MCF 10A (cell line): ENCODE data around the gene VPS26B. TPM values are rescaled to one million over a fixed set of nuclear protein-coding genes. Genes with fewer than 3 reads are reported as not detected.

Source experiments
- BruUV-seq: library from RNA; stranded (reverse); fragments of 400-500 nt; replicated peaks from 2 replicates; lab custom pipeline; 2021; lab: Mats Ljungman, UMichigan
- CTCF ChIA-PET: fragments of 300-600 bp; sonication (Branson Sonifier 250); formaldehyde crosslinking; extraction: SDS; loops from one replicate; lab custom pipeline; 2021; ENCODE audit warnings: antibody characterized with exemption, inconsistent platforms; lab: Yijun Ruan, JAX
- POLR2A ChIA-PET: fragments of 300-600, 350-650 bp; sonication (Branson Sonifier 250); formaldehyde crosslinking; extraction: SDS; loops from one replicate; lab custom pipeline; 2020; ENCODE audit warnings: antibody characterized with exemption, inconsistent platforms; lab: Yijun Ruan, JAX
- DNase-seq: peaks from one replicate; pipeline ENCODE4 v3.0.0-alpha.2; 2018; ENCODE audit not compliant: unreplicated experiment
- H3K27ac Mint-ChIP-seq: one replicate; pipeline ENCODE4 v1.8.0; 2022; ENCODE audit warnings: mild to moderate bottlenecking, low read depth, mixed read lengths; ENCODE audit not compliant: unreplicated experiment
- H3K27me3 Mint-ChIP-seq: one replicate; pipeline ENCODE4 v1.8.0; 2022; ENCODE audit warnings: mixed read lengths; ENCODE audit not compliant: insufficient read depth, unreplicated experiment
- H3K36me3 Mint-ChIP-seq: one replicate; pipeline ENCODE4 v1.8.0; 2022; ENCODE audit warnings: mild to moderate bottlenecking, moderate library complexity, mixed read lengths; ENCODE audit not compliant: insufficient read depth, unreplicated experiment
- H3K4me1 Mint-ChIP-seq: one replicate; pipeline ENCODE4 v1.8.0; 2022; ENCODE audit warnings: mixed read lengths; ENCODE audit not compliant: insufficient read depth, unreplicated experiment
- H3K4me3 Mint-ChIP-seq: one replicate; pipeline ENCODE4 v1.8.0; 2022; ENCODE audit warnings: mild to moderate bottlenecking, moderate library complexity, mixed read lengths; ENCODE audit not compliant: unreplicated experiment
- H3K9me3 Mint-ChIP-seq: one replicate; pipeline ENCODE4 v1.8.0; 2022; ENCODE audit warnings: mixed read lengths; ENCODE audit not compliant: unreplicated experiment
- CTCF ChIP-seq: fragments of 200-600 bp; IDR thresholded peaks from one replicate; pipeline ENCODE4 v1.8.0; 2022; ENCODE audit warnings: antibody characterized with exemption, mild to moderate bottlenecking; ENCODE audit not compliant: unreplicated experiment
- intact Hi-C: fragments of 100-400 bp; cut with micrococcal nuclease; formaldehyde crosslinking; loops from 2 replicates; pipeline ENCODE4 v1.14.1; 2022
- total RNA-seq: library from RNA; stranded (reverse); gene quantifications from 2 replicates; pipeline ENCODE4 v1.2.3, GENCODE V29; 2022

Gene VPS26B
- total RNA-seq, 1 experiment from 2014 or later, result 45.2 TPM

- no peak for DNase-seq
- peaks cover 7% of the 10 kb centered on the region for H3K4me1 Mint-ChIP-seq
- H3K27ac Mint-ChIP-seq, result no peak overlapping the region
- no peaks in the 10 kb centered on the region for H3K36me3 Mint-ChIP-seq
- peaks cover 22% of the 10 kb centered on the region for H3K27me3 Mint-ChIP-seq
- CTCF ChIA-PET, result interaction anchor here (0.5 to 1.2 kb wide), 5 partner anchors 10 to 80 kb away, joined by 3 to 4 read pairs (median 3); no protein-coding TSS in a partner anchor
- no peak for TF ChIP-seq CTCF
- BruUV-seq, result no TSS peak
- POLR2A ChIA-PET, result interaction anchor here (0.6 to 1.6 kb wide), 3 partner anchors 14 to 604 kb away, joined by 3 to 4 read pairs (median 4); partner anchors contain the start of gene ACAD8
- no peak overlapping the region for H3K4me3 Mint-ChIP-seq
- no peaks in the 10 kb centered on the region for H3K9me3 Mint-ChIP-seq
- intact Hi-C loops, result no loop called here
Measured at GRCh38 chr11:134272381-134273316, 48.2 kb downstream of the VPS26B start.

- no peak overlapping the region for H3K4me3 Mint-ChIP-seq
- H3K9me3 Mint-ChIP-seq, result no peaks in the 10 kb centered on the region
- no peak for TF ChIP-seq CTCF
- POLR2A ChIA-PET, result interaction anchor here (0.6 to 1.6 kb wide), 3 partner anchors 13 to 143 kb away, joined by 3 to 4 read pairs (median 3); partner anchors contain the start of gene ACAD8
- H3K27ac Mint-ChIP-seq, result no peak overlapping the region
- no peaks in the 10 kb centered on the region for H3K36me3 Mint-ChIP-seq
- CTCF ChIA-PET, result interaction anchor here (0.7 to 1.2 kb wide), 3 partner anchors 9 to 17 kb away, joined by 3 to 4 read pairs (median 3); no protein-coding TSS in a partner anchor
- DNase-seq, result no peak
- H3K4me1 Mint-ChIP-seq, result peaks cover 7% of the 10 kb centered on the region
- intact Hi-C loops, result no loop called here
- peaks cover 23% of the 10 kb centered on the region for H3K27me3 Mint-ChIP-seq
- BruUV-seq, result no TSS peak
Measured at GRCh38 chr11:134273317-134273712, 48.8 kb downstream of the VPS26B start.

- Mint-ChIP-seq H3K27me3 (peaks cover 23% of the 10 kb centered on the region), H3K27ac (no peak overlapping the region), H3K9me3 (no peaks in the 10 kb centered on the region), H3K36me3 (no peaks in the 10 kb centered on the region), H3K4me1 (peaks cover 5% of the 10 kb centered on the region), H3K4me3 (no peak overlapping the region)
- ChIA-PET POLR2A (no interaction called here), CTCF (interaction anchor here (1.0 kb wide), 1 partner anchor 11 kb away, joined by 4 read pairs; no protein-coding TSS in a partner anchor)
- no peak for DNase-seq
- TF ChIP-seq CTCF, result no peak
- intact Hi-C loops, result no loop called here
- no TSS peak for BruUV-seq
Measured at GRCh38 chr11:134275188-134275533, 50.7 kb downstream of the VPS26B start.
